GM10266 (cell line): ENCODE results near the gene ABCA6.
"Not testable (repeated sequence)": the region's sequence is repeated elsewhere in the genome, so short reads cannot be mapped to it uniquely, and the experiment has no call there.

Experiments
- DNase-seq: peaks from one replicate; pipeline ENCODE4 v3.0.0; 2012; ENCODE audit errors: extremely low spot score
- CTCF ChIP-seq: IDR thresholded peaks from 2 replicates; pipeline ENCODE4 v1.5.1; 2012; ENCODE audit warnings: mild to moderate bottlenecking, low read depth; ENCODE audit not compliant: control insufficient read depth, insufficient read depth; ENCODE audit errors: missing control alignments

The ABCA6 gene

GRCh38 chr17:69088643-69089200 lies 53.0 kb downstream of the ABCA6 start:
- DNase-seq: no peak
- TF ChIP-seq CTCF: no peak

- no peak for DNase-seq
- TF ChIP-seq CTCF: no peak
Measured at GRCh38 chr17:69086641-69087040, 55.1 kb downstream of the ABCA6 start.

GRCh38 chr17:69084911-69085310 lies 56.8 kb downstream of the ABCA6 start:
- no peak for DNase-seq
- no peak for TF ChIP-seq CTCF

GRCh38 chr17:69082696-69083095 lies 59.0 kb downstream of the ABCA6 start:
- no peak for TF ChIP-seq CTCF
- no peak for DNase-seq

- no peak for TF ChIP-seq CTCF
- no peak for DNase-seq
Measured at GRCh38 chr17:69078864-69079263, 62.8 kb downstream of the ABCA6 start.

- TF ChIP-seq CTCF: no peak
- DNase-seq: no peak
Measured at GRCh38 chr17:69075823-69076222, 65.9 kb downstream of the ABCA6 start.

- DNase-seq: not testable (repeated sequence)
Measured at GRCh38 chr17:69073392-69073791, 68.3 kb downstream of the ABCA6 start.

- not testable (repeated sequence) for DNase-seq
Measured at GRCh38 chr17:69072803-69073256, 68.9 kb downstream of the ABCA6 start.

GRCh38 chr17:69071233-69071586 lies 70.5 kb downstream of the ABCA6 start:
- DNase-seq: not testable (repeated sequence)

- DNase-seq: not testable (repeated sequence)
Measured at GRCh38 chr17:69070378-69071232, 71.1 kb downstream of the ABCA6 start.
